Measurements from ENCODE around the gene POLH. TPM values are rescaled to one million over a fixed set of nuclear protein-coding genes. Genes with fewer than 3 reads are reported as not detected.
A peak's percentile ranks its signal among the peaks of the same experiment; 100 is the strongest.

The POLH gene
- total and polyA plus RNA-seq, 9 of the 15 experiments (the other 6 are each of a cell fraction or from before 2014, with no cell fraction given), result 5.8 to 31.6 (median 20.6) TPM

- TF ChIP-seq PCBP2 (IDR thresholded peaks at IDR 0.05; ENCODE audit: low read depth, low read length, poor library complexity, severe bottlenecking), result no peak
- TF ChIP-seq TRIM25 (IDR thresholded peaks at IDR 0.05; ENCODE audit: borderline replicate concordance), result no peak
- TF ChIP-seq ZNF398 (CRISPR knock-in tag; IDR thresholded peaks at IDR 0.05), result no peak
Measured at GRCh38 chr6:43624786-43625288, 48.9 kb downstream of the POLH start (continued).

GRCh38 chr6:43625393-43625992, 49.5 kb downstream of the POLH start:
- intact Hi-C loops (cut with micrococcal nuclease), result loop anchor here (5.0 kb wide), 2 partner anchors 42 to 502 kb away; partner anchors contain the start of genes MRPL14 and TMEM63B
- 92% methylated on average over 16 of the region's 16 CpGs for WGBS (ENCODE audit: insufficient coverage, low coverage, missing lambda C conversion rate)
- TF ChIP-seq CBFB (CRISPR knock-in tag; IDR thresholded peaks at IDR 0.05), result no peak
- TF ChIP-seq SRF (CRISPR knock-in tag; IDR thresholded peaks at IDR 0.05), result 0 out of 4 replicates have a peak, but pooled peaks have one; percentile 37 to 67
- TF ChIP-seq POLR2AphosphoS5 (IDR thresholded peaks at IDR 0.05; ENCODE audit: control insufficient read depth, insufficient read depth, low read depth, low read length), result no peak
- TF ChIP-seq ZNF445 (CRISPR knock-in tag; IDR thresholded peaks at IDR 0.05; ENCODE audit: low read depth), result no peak
- TF ChIP-seq ZBTB12 (CRISPR knock-in tag; IDR thresholded peaks at IDR 0.05), result peak; percentile 22; the same call in 1 of the 2 replicates
- TF ChIP-seq NFXL1 (CRISPR knock-in tag; IDR thresholded peaks at IDR 0.05), result 0 out of 2 replicates have a peak, but pooled peaks have one; percentile 30
- TF ChIP-seq TAF7 (tag; IDR thresholded peaks at IDR 0.05), result 0 out of 2 replicates have a peak, but pooled peaks have one; percentile 4
- no peak for TF ChIP-seq NR3C1 (CRISPR knock-in tag; IDR thresholded peaks at IDR 0.05)
- TF ChIP-seq XRCC5 (IDR thresholded peaks at IDR 0.05; ENCODE audit: low read depth, low read length), result no peak
- TF ChIP-seq PCBP1 (IDR thresholded peaks at IDR 0.05; ENCODE audit: low read depth, low read length, poor library complexity, severe bottlenecking), result no peak
- peak; percentile 7 to 33; a peak in 1 of 4 replicates for TF ChIP-seq TEAD1 (CRISPR knock-in tag; IDR thresholded peaks at IDR 0.05)
- no peak for TF ChIP-seq ELF2 (CRISPR knock-in tag; IDR thresholded peaks at IDR 0.05)

More at GRCh38 chr6:43625393-43625992, 49.5 kb downstream of the POLH start:
- Histone ChIP-seq H3K4me2 (ENCODE audit: insufficient read depth, low read length) (peak overlapping the region; percentile 98), H4K20me1 (replicated peaks; ENCODE audit: control insufficient read depth, insufficient read depth, low read length) (0 out of 2 replicates have a peak, but pooled peaks cover 7% of the 10 kb centered on the region), H3K9ac (ENCODE audit: insufficient read depth in 1 of 2, low read depth in 2 of 2, low read length in 2 of 2) (peak overlapping the region; percentile 69 to 99; a peak in 2 of 4 replicates), H2AFZ (ENCODE audit: low read depth, low read length) (no peak overlapping the region), H3K9me1 (ENCODE audit: control insufficient read depth, insufficient read depth, low read length) (peaks cover 13% of the 10 kb centered on the region), H3K4me1 (replicated peaks in 1 of 2; ENCODE audit: control insufficient read depth in 2 of 2, insufficient read depth in 2 of 2, low read length in 2 of 2) (peaks cover 23 to 30% of the 10 kb centered on the region in 2 experiments), H3K36me3 (ENCODE audit: control insufficient read depth, insufficient read depth, low read length) (peaks cover 71% of the 10 kb centered on the region), H3K4me3 (no peak overlapping the region), H3K9me3 (replicated peaks; ENCODE audit: control insufficient read depth, insufficient read depth, low read depth, low read length) (no peaks in the 10 kb centered on the region), H3K27me3 (ENCODE audit: control insufficient read depth in 2 of 2, insufficient read depth in 2 of 2, low read length in 2 of 2) (no peaks in the 10 kb centered on the region; a peak in 1 of 5 replicates), H3K79me2 (ENCODE audit: control insufficient read depth, insufficient read depth, low read length) (peaks cover 61% of the 10 kb centered on the region), H3K27ac (ENCODE audit: extremely low read depth, low read depth, low read length) (peak overlapping the region; percentile 99; the same call in 2 of the 3 replicates)
- no TSS peak for BruUV-seq (replicated peaks)
- in situ Hi-C loops (cut with MboI), result no loop called here
- DNase-seq (ENCODE audit: extremely low read depth in 1 of 4, low spot score in 3 of 4) (peak in 2 of 4 experiments; percentile 43 to 52), ATAC-seq (no peak), FAIRE-seq (no peak)
- ChIA-PET POLR2A (interaction anchor here (0.7 to 7.9 kb wide), 7 partner anchors 9 to 442 kb away, joined by 3 to 135 read pairs (median 3); no protein-coding TSS in a partner anchor), CTCF (ENCODE audit: low intra/inter-chr PET ratio) (no interaction called here)
